ENCODE measurements around the gene FGD3.

Gene FGD3

DNA sequence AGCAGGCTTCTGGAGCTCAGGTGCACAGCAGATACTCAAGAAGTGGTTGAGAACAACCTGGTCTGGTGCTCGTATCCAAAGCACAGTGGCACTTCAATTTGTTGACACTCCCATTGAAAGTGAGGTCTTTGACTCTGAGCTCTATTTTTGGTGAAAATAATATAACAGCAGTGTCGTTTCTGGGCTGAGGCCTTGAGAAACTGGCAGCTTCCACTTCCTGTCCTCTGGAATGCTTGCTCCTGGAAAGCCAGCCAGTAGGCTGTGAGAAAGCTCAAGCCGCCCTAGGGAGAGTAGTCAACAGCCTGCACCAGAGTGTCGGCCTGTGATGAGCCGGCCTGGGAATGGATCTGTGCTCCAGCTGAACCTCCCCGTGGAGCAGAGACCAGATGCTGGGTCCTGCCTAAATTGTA lies 104.4 kb downstream of the FGD3 start:
- DNase-seq (ENCODE audit: low read depth), result peak; percentile 40

DNA sequence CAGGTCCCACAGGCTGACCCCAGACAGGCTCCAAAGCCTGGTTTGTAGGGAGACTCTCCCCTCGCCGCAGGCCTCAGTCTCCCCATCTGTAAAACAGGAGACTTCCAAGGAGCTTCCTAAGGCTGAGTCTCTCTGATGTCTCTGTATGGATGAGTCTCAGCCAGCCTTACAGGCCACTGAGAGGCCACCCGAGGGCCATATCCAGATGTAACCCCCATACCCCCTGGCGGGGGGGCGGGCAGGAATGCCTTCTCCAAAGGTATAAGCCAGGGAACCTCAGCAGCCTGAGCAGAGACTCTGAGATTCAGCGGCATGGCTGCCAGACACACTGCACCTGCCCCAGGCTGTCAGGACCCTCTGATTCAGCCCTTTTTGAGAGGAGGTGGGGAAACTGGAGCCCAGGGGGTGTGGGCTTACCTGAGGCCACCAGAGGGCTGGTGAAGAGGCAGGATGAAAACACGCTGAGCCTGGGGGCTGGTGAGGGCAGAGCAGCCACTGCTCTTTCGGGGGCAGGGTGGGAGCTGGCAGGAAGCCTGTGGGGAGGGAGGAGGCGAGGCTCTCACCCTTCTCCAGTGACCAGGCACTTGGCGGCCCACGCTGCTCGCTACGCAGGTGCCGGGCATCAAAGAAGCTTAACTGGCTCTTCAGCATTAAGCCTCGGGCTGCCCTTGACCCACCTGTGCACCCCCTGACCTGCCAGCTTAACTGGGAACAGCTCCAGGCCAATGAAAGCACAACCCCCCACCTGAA lies 105.6 kb downstream of the FGD3 start:
- DNase-seq (ENCODE audit: low read depth), result no peak
- TF ChIP-seq, protein P1, sequence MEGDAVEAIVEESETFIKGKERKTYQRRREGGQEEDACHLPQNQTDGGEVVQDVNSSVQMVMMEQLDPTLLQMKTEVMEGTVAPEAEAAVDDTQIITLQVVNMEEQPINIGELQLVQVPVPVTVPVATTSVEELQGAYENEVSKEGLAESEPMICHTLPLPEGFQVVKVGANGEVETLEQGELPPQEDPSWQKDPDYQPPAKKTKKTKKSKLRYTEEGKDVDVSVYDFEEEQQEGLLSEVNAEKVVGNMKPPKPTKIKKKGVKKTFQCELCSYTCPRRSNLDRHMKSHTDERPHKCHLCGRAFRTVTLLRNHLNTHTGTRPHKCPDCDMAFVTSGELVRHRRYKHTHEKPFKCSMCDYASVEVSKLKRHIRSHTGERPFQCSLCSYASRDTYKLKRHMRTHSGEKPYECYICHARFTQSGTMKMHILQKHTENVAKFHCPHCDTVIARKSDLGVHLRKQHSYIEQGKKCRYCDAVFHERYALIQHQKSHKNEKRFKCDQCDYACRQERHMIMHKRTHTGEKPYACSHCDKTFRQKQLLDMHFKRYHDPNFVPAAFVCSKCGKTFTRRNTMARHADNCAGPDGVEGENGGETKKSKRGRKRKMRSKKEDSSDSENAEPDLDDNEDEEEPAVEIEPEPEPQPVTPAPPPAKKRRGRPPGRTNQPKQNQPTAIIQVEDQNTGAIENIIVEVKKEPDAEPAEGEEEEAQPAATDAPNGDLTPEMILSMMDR (conservative IDR thresholded peaks at IDR 0.05; ENCODE audit: low read depth, low read length), result no peak
- H3K4me3 ChIP-seq (ENCODE audit: low read depth, low read length), result no peak overlapping the region

More for the DNA sequence above, 104.4 kb downstream of the FGD3 start:
- no peak overlapping the region for H3K4me3 ChIP-seq (ENCODE audit: low read depth, low read length)
- TF ChIP-seq, protein P1 (conservative IDR thresholded peaks at IDR 0.05; ENCODE audit: low read depth, low read length), result no peak

DNA sequence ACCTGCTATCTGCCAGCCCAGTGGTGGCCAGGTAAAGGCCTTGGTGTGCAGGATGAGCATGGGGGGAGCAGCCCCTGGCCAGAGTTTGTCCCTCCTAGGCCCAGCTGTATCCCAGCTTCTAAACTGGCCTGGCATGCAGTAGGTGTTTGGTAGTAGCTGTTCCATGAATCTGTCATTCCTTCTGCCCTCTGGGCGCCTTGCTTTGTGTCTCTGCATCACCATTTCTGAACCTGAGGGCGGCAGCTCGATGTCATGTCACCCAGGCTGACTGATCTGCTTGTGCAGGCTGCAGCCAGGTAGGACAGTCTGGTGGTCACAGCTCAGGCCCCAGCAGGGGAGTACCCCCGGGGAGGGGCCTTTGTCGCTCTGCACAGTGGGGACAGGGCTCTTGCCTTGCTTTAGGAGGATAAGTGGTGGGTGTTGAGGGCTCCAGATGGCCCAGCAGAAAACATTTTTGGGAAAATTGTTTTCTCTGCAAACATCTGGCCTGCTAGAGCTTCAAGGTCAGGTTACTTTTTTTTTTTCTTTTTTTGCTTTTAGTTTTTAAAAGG lies 106.5 kb downstream of the FGD3 start:
- TF ChIP-seq, protein P1 (conservative IDR thresholded peaks at IDR 0.05; ENCODE audit: low read depth, low read length), result no peak
- no peak for DNase-seq (ENCODE audit: low read depth)

DNA sequence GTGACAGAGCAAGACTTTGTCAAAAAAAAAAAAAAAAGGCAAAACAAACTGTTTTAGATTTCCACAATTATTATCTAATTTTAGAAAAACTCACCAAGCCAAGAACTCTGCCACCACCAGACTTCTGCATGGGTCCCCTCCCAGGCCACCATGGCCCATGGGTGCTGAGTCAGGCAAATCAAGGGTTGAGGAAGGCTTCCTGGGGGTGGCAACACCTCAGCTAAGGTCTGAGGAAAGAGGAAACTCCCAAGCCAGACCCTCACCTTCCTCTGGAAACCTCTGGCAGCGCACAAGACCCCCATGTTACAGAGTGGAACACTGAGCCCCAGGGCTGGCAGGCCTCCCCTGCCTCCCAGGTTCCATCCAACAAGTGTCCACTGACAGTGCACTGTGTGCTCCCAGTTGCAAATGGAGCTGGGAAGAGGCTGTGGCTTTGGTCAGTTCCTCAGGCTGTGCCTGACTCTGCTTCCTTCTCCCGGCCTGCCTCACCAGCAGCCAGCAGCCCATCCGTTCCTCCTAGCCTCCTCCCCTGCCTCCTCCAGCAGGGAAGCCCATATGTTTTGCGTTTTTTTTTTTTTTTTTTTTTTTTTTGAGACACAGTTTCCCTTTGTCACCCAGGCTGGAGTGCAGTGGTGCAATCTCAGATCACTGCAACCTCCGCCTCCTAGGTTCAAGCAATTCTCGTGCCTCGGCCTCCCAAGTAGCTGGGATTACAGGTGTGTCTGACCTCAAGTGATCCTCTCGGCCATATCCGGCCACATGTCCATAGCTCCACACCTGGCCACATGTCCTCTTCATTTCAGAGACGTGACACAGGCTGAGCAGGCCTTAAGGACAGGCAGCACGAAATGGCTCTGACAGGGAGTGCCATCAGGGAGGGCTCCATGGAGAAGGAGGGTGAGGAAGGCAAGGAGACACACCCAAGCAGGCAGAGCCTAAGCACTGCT lies 107.7 kb downstream of the FGD3 start:
- no peak for DNase-seq (ENCODE audit: low read depth)
- no peak overlapping the region for H3K4me3 ChIP-seq (ENCODE audit: low read depth, low read length)
- TF ChIP-seq, protein P1 (conservative IDR thresholded peaks at IDR 0.05; ENCODE audit: low read depth, low read length), result no peak

More for the DNA sequence above, 106.5 kb downstream of the FGD3 start:
- no peak overlapping the region for H3K4me3 ChIP-seq (ENCODE audit: low read depth, low read length)

DNA sequence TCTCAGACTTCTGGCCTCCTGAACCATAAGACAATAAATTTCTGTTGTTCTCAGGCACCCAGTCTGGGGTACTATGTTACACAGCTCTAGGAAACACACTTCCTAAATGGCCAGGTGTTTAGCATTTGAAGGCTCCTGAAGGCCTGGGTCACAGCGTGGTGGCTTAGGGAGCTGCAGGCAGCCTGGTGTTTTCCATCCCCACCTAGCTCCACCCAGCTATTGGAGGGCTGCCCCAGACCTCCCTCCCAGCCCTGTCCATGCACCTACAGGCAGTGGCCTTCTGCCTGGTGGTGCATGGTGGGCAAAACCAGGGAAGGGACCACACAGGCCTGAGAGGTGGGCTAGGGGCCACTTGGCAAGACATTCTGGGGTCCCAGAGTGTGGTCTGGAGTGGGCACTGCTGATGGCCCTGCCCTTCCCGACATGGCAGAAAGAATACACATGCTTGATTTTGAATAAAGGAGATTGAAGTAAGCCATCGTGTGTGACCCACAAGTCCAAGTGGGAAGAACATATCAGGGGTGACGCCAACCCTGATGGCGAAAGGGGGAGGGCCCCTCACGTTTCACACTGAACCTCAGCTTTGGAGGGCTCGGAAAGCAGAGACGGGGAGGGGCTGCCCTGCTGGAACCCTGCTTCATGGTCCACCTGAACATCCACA lies 109.8 kb downstream of the FGD3 start:
- TF ChIP-seq, protein P1 (conservative IDR thresholded peaks at IDR 0.05; ENCODE audit: low read depth, low read length), result no peak
- no peak overlapping the region for H3K4me3 ChIP-seq (ENCODE audit: low read depth, low read length)

DNA sequence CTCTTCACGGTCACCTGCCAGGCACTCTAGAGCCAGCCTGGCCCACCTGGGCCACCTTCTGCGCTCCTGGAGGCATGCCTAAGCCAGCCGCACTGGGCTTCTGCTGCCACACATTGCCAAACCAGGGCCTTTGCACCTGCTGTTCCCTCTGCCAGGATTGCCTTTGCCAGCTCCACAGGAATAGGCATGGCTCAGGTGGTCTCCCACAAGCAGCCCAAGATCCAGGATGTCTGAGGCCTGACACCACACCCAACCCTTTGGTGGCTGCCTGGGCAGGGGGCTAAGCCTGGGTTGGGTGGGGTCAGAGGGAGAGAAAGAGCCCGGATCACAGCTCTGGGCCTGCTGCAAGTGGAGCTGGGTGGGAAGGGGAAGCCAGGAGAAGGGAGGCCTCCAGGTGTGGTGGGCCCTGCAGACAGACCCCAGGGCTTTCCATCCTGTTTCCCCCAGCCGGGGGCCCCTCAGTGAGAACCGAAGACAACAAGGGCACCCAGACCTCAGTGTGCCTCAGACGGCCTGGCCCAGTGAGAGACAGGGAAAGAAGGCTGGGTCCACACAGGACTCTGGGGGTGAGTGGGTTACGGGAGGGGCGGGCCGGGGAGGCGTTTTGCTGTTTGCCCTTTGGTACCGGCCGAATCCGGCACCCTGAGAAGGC lies 110.5 kb downstream of the FGD3 start:
- TF ChIP-seq, protein P1 (conservative IDR thresholded peaks at IDR 0.05; ENCODE audit: low read depth, low read length), result no peak
- no peak overlapping the region for H3K4me3 ChIP-seq (ENCODE audit: low read depth, low read length)
- no peak for DNase-seq (ENCODE audit: low read depth)

More for the DNA sequence above, 109.8 kb downstream of the FGD3 start:
- DNase-seq (ENCODE audit: low read depth), result no peak

Measured in choroid plexus epithelial cell (primary cell).